SW 1271 (cell line): ENCODE measurements around the gene COL2A1.
A peak's percentile ranks its signal among the peaks of the same experiment; 100 is the strongest.

Experiments
- DNase-seq, 2 experiments: peaks; one replicate each; lab custom pipeline; 2025; lab: John Stamatoyannopoulos, UW

The COL2A1 gene

DNA sequence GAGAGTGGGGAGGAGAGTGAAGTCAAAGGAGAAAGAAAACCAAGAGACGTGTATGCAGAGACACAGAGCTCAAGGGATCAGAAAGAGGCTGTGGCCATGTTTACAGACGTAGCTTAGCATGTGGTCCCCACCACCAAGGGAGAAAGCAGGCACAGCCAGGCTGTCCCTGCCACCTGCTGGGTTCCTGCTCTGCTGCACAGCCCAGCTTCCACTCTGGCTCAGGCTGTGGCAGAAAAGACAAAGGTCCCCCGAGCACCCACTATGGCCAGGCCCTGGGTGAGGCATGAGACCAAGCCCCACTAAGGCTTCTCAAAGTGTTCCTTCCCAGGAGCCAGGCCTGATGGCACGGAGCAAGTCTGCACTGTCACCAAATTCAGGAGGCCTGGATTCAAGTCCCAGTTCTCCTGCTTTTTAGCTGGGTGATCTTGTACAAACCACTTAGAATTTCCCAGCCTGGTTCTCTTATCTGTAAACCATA is 25.9 kb upstream of the COL2A1 start:
- no peak for DNase-seq

DNA sequence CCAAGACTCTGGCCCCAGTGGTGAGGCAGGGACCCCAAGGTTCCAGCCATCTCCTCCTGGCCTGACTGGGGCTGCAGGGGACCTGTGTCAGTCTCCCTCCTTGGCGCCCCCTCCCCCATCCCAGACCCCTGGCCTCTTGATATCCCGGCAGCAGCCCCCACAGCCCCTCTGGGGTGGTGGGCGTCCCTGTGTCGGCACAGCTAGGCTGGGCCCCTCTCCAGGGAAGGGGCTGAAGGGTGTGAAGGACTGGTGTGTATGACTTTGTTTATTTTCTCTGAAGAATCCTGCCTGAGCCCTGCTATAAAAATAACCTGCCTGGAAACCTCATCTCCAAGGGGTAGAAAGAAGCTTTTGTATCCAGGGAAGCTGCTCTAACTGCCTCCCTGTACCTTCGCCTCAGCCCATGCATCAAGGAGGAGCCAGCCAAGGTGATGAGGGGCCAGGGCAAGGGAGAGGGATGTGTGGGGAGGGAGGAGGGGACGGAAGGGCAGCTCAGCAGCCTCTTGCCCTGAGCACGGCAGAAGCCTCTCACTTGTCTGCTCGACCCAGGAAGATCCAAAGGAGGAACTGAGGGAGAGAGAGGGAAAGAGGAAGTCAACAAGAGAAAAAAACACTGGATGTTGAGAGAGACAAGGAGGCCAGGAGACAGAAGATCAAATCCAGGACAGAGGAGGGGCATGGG is 25.4 kb upstream of the COL2A1 start:
- DNase-seq: peak in 1 of 2 experiments; percentile 63

DNA sequence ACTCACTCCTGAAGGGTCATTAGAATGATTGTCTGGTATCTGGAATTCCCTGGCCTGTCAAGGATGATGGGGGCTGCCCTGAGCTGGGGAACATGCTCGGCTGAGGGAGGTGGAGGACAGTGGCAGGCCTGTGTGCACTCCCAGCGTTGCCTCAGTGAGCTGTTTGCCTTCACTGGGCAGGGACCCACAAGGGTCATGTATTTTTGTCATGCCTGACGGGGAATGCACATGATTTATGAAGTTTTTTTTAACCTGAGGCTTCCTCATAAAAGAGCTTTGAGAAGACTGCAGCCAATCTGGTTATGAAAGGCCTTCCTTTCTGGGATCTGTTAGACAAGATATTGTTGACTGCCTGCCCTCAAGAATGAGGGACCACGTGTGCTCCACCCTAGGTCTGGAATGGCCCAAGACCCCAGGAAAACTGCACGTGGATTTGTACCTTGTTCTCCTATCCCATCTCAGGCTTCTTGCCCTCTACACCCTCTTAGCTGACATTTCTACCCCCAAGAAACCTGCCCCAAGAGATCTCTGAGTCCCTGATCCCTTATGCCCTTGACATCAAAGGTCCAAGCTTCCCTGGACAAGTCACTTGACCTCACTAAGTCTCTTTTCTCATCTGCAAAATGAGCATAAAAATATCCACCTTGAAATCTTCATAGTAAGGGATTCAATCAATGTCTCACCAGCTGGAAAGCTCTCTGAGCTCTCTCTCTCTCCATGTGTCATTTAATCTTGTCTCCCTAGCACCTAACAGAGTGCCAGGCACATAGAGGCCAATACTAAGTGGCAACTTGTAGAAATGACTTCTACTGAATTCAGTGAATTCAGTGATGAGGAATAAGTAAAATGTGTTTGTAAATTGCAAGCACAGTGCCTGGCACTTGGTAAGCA is 24.5 kb upstream of the COL2A1 start:
- DNase-seq: no peak

DNA sequence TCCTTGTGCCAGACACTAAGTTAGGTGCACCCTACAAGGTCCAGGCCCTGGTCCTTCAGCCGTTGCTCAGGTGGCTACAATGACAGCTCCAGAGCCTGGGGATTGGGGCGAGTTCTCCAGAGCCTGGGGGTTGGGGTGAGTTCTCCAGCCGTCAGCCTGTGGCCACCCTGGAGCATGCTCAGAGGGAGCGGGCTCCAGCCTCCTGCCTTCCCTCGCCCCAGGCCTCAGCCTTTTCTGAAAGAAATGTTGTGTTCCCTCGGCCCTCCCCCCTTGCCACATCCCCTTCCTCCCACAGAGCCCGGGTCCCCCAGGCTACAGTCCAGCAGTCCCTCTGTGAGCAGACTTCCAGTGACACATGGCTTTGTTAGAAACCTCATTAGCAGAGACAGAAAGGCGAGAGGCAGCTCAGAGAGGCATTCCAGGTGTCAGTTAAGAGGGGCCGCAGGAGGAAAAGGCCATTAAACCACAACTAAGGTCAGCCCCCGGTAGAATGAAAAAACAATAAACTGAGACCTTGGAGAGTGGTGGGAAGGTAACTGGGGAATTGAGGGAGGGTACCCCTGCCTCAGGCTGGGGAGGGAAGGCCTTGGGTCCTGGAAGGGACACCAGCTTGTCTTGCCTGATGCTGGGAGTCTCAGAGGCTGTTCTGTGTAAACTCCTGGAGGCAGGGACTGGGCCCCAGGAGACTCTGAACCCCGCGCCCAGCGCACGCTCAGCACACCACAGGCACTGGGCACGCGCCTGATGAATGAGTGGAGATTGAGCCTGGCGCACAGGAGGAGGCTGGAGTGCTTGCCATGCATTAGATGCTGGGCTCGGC is 23.1 kb upstream of the COL2A1 start:
- no peak for DNase-seq

DNA sequence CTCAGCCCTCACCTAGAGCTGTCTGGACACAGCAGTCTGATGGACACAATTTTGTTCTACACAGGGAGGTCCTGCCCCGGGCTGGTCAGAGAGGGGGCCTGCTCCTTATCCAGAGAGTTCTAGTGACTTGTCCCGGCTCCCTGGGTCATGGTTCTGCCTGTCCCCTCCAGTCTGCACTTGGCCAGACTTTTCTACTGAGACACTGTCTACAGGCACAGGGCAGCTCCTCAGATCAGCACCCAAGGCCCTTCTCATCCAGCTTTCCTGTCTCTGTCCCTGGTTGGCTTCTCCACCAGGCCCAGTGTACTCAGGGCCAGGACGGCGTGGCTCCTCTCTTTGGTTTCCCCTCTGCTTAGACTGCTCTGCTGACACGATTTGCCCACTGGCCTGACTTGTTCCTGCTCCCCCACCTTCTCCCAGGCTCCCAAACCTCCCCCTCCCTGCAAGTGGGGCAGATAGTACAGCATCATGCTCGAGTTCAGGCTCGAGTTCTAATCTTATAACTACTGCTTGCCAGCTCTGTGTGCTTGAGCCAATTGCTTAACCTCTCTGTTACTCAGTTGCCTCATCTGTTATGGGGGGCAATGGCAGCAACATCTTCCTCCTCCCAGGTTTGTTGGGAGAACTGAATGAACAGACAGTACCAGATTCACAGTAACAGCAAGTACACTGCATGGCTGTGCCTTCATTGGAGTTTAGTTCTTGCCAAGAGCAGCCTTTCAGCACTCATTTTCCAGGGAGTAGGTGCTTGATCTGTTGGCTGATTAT is 22.0 kb upstream of the COL2A1 start:
- DNase-seq: no peak

DNA sequence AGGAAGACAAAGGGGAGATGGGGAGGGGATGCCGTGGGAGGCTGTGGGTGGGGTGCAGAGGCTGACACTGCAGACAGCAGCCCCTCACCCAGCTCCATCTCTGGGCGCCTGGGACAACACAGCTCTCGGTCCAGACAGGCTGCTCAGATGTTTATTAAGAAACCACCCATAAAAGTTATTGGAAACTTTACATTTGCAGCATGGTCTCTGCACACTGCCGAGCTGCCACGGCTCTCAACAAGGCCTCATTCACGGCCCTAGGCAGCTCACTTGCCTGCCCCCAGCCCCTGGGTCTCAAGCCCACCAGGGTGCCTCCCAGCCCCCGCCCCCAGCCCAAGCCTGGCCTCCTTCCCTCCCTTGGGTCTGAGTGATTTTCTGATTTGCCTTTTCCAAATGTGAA is 21.0 kb upstream of the COL2A1 start:
- no peak for DNase-seq

DNA sequence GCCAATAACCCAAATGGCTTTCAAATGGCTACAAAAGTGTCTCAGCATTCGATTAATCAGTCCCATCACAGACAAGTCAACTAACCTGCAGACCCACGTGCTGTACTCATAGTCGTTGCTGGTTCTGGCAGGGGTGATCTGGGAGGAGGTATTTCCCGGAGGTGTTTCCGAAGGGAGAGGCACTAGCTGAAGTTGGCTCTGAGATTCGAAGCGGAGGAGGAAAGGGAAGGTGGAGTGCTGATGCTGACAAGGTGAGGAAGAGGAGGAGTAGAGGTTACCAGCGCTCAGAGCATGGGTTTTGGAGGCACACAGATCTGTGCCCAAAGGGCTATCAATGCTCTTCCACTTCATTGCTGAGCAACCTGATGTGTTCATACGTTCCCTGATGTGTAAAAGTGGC is 20.5 kb upstream of the COL2A1 start:
- no peak for DNase-seq

DNA sequence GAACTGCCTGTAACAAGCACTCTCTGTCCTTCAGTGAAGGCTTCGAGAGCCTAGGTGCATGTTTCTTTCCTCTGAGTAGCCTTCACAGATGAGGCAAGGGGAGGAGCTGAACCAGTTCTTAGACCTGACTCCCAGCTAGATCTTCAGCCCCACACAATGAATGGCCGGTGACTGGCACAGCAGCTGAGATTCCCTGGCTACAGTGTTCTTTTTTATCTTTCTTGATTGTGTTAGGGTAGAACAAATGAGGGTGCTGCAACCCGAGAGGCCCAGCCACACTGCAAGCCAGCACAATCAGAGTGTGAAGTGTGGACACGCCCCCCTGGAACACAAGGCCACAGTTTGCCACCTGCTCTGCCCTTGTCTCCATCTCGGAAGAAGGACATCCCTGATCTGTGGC is 19.1 kb upstream of the COL2A1 start:
- DNase-seq: no peak

DNA sequence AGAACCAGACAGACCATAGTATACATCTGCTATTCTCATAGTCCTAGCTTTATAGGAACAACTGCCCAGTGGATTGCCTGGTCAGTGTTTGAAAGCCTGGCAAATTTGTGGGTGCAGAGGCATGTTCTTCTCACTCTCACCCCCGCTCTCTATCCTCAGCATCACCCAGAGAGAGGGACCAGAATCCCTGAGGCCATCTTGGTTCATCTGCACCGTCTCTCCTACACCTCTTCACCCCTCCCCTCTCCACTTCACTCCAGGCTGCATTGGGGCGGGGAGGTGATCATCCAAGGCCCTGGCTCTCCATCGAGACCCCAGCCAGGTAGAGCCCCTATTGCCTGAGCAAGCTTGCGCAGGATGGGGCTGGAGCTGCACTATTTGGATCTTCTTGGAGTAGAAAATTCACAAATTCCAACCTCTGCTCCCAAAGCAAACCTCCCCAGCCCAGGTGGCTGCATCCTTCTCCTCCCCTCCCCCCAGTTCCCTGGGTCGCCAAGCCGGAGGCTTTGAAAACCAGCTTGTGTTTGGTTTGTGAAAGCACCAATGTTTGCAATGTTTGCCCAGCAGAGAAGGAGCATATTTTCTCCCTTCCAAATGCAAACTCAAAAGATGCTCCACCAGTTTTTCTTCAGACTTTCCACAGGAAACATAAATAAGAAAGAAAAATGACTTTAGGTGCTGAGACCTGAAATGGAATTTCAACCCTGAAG is 18.6 kb upstream of the COL2A1 start:
- no peak for DNase-seq

DNA sequence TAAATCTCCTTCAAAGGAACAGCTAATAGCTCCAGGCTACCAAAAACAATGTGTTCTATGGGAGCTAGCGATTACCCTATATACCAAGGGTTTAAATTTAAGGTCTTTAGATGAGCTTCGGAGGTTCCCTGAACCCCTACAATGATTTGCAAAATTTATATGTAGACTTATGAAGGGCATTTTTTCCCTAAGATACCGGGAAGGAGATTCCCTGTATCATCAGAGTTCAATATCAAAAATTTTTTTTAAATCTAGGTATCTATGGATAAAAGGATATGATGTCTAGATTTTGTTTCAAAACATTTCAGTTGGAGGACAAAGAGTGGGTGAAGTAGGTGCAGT is 17.9 kb upstream of the COL2A1 start:
- no peak for DNase-seq

DNA sequence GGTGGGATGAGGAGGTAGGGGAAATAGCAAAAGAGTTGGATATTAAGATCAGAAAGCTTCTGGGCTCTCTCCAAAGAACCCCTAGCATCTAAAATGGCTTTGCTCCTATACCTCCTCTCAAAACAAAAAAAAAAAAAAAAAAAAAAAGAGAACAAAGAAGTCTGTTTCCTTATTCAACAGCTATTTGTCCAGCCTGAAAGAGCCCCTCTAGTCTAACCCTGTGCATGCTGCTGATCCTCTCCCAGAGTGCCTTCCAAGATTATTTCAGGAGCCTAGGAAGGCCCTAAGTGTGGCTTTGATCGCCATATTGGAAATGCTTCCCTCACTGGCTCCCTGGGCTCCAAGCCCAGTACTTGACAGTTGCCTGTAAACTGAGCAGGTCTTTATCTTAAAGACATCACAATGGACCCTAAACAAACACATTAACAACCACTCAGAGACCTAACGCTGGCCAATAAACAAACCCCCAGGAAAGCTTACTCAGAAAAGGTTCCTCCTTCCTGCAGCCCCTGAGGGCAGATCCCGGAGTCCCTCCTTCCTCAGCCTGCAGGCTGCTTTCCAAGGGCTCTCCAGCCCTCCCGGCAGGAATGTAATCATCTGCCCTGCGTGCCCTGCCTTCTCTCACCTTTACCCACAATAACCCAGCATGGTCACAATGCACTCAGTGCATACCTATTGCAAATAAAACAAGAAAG is 17.4 kb upstream of the COL2A1 start:
- DNase-seq: no peak

DNA sequence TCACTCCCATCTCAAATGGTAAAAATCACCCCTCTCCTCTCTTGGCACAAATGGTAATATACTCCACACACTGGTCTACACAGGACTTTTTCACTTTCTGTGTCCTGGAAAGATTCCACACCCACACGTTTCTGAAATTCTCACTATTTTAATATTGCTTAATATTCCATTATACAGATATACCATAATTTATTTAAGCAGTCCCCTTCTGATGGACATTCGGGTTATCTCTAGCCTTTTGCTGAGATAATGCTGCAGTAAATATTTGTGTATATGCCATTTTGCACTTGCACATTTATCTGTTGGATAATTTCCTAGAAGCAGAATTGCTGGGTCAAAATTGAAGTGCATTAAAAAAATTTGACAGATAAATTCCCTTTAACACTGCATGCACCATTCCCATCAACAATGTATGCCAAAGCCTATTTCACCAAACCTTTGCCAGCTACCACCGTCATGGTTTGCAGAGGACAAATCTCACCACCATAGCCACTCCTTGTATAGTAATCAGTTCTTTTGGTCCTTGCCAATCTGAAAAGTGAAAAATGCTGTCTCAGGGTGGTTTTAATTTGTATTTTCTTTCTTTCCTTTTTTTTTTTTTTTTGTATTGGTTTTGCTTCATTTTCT is 15.5 kb upstream of the COL2A1 start:
- DNase-seq: no peak

DNA sequence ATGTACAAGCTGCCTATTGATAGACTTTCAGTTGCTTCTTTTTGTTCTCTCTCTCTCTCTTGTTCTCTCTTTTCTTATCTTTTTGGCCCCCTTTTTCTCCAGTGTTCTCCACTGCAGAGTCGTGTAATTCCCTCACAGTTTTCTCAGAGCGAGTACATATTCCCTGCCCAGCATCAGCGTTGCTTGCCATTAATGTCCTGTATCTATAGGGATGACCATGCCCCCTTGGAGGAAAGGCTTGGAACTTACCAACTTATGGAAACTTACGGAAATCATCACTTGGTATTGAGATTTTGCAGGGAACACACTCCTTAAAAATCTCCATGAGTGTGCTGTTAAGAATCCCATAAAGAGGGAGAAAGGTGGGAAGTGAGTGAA is 14.3 kb upstream of the COL2A1 start:
- no peak for DNase-seq

DNA sequence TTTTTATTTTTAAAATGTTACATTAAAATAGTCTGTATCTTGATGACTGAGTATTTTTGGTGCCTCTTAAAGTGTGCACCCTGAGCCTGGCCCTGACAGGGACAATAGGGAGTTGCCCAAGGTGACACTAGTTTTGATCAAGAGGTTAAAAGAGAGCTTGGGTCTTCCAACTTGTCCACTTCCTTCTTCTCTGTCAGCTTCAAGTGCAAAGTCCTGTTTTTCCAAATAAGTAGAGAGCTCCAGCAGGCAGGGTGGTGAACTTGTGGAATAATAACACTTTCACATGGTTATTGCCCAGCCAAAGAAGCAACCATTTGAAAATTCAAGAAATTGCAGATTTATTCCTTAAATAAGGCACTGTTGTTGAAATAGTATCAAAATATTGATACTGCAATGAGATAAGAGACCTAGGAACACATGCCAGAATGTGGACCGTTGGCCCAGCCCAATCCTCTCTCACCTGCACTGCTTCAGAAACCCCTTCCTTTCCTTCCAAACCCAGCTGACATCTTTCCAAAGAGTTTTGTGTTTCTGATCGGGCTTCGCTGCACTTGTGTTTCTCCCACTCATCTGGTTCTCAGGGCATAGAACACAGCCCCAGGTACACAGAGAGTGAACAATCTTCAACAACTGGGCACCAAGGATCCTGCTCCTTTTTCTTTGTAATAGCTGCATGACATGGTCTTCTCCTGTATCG is 13.8 kb upstream of the COL2A1 start:
- DNase-seq: no peak

DNA sequence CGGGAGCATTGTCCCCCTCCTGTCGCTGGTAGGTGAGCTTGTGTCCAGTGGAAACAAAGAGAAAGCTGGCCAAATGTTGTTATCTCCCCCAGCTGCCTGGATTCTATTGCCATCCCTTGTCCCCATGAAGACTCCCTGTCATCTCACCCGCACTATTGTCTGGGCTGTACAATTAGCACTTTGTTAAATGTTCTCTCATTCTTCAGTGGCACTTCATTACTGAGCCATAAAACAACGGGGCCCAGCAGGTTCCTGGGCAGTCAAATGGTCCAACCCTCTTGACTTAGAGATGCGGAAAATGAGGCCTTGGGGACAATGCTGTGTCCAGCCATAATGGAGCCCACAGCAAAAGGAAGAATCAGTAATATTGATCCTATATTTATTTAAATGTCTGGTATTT is 13.2 kb upstream of the COL2A1 start:
- DNase-seq: no peak

DNA sequence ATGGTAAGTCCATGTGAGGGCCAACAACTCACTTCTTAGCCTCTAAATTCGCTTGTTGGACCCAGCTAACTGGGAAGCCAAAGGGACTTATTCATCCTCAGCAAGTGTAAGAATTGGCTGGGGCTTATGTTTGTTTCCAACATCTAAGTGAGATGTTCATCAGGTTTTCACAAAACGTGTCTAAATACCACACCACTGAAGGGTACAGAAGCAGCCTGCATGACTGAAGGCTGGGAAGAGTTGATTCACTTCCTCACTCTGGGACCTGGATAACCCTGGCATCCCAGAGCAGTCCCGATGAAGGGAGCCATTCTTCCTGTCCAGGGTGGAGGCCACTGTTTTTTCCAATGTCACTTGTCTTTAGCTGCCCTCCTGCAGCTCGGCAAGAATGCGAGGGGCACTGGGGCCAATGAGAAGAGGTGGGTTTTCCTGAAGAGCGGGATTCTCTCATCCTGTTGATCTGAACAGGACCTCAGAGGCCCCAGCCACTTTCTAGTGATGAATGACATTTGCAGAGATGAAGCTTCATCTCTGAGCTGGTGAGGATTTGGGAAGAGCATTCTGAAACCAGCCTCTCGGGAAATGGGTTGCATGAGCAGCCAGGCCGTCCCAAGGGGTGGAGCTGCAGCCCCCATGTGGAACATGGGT is 12.2 kb upstream of the COL2A1 start:
- no peak for DNase-seq

DNA sequence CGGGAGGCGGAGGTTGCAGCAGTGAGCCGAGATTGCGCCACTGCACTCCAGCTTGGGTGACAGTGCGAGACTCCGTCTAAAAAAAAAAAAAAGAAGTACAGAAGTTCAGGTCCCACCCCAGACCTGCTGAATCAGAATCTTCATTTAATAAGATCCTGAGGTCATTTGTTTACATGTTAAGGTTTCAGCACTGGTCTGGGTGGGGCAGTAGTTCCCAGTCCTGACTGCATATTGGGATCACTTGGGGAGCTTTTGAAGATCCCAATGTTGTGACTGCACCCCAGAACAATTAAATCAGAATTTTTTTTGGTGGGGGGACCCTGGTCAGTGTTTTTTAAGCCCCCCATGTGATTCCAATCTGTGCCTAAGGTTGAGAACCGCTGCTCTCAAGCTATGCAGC is 11.7 kb upstream of the COL2A1 start:
- no peak for DNase-seq

DNA sequence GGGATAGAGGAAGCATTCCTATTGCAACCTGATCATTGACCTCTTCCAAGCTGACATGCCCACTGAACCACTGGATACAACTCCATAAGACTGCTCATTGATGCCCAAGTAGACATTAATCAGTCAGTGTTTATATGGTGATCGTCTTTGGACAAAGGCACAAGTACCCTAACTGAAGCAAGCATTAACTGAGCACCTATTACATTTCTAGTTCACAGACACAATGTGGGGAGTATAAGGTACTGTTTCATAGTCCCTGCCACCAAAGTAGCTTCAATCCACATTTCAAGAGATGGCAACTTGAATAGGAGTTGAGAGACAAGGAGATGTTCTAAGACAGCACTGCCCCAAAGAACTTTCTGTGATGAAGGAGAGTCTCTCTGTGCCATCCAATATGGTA is 10.9 kb upstream of the COL2A1 start:
- no peak for DNase-seq

DNA sequence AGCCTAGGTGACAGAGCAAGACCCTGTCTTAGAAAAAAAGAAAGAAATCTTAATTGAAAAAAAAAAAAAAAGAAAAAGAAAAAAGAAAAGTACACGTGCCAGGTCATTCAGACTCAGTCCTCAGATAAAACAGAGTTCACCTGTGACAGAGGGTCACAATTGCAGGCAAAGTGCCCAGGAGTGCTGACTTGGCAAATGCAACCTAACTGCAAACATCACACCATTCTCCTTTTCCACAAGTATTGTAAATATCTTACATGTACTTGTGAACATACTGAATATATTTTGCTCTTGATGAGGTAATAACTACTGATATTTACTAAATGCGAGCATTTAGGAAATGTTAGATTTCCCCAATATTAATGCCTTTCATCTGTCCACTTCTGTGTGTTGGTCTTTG is 9.0 kb upstream of the COL2A1 start:
- no peak for DNase-seq
